CMK (cell line): ENCODE data around the gene HSD17B3.
"Not testable (repeated sequence)": the region's sequence is repeated elsewhere in the genome, so short reads cannot be mapped to it uniquely, and the experiment has no call there.

Source experiments
- DNase-seq: peaks from one replicate; pipeline ENCODE4 v3.0.0-alpha.2; 2010; ENCODE audit warnings: low read depth

Gene HSD17B3

DNA sequence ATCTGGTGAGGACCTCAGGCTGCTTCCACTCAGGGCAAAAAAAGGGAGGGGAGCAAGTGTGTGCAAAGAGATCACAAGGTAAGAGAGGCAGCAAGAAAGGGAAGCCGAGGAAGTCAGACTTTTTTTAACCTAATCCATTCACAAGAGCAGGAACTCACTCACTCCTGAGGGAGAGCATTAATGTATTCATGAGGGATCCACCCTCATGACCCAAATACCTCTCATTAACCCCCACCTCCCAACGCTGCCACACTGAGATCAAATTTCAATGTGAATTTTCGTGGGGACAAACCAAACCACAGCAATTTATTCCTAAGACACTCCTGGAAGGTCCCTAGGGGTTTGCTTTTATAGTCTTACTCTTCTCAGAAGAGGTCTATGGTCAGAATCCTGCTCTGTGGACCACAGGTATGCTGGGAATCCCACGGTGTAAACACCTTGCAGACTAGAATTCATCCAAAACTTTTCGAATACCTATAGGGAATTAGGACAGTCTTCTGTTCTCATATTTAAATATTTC is 108.7 kb downstream of the HSD17B3 start:
- no peak for DNase-seq

DNA sequence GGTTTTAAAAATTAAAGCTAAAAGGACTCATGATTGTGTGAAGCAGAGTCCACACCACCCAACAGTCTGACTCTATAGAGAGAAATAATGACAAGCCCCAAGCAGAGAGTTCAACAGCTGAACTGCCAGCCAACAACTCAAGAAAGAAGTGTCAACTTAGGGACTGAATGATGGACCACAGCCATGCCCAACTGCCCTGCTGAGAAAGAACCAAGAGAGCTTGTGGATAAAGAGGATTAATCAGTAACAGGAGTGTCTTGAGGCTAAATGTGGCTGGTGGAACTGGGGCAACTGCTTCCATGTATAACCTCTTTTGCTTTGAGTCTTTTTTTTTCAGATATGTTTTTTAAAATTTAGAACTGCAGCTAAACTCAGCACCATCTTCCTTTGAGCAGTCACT is 109.3 kb downstream of the HSD17B3 start:
- DNase-seq: no peak

DNA sequence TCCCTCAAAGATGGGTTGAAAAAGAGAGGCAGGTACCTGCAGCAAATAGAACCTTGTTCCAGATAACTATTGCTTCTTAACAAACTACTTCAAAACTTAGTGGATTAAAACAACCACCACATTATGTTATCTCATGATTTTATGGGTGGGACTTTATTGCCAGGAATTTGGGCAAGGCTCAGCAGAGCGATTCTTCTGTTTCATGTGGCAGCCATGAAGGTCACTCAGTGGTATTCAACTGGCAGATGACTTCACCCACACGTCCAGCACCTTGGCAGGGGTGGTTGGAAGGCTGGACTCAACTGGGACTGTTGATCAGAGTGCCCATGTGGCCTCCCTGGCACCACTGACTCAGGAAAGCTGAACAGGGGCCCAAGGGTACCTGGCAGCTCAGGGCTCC is 112.0 kb downstream of the HSD17B3 start:
- DNase-seq: no peak

DNA sequence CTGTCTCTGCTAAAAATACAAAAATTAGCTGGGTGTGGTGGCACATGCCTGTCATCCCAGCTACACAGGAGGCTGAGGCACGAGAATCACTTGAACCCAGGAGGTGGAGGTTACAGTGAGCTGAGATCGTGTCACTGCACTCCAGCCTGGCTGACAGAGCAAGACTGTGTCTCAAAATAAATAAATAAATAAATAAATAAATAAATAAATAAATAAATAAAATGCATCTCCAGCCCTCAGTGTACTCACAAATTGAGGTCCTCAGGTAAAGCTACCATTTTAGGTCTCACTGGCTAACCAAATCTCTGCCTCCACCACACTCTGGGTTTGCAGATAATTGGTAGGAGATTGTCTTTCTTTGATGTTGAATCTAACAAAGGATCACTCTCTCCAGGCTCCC is 112.4 kb downstream of the HSD17B3 start:
- not testable (repeated sequence) for DNase-seq

DNA sequence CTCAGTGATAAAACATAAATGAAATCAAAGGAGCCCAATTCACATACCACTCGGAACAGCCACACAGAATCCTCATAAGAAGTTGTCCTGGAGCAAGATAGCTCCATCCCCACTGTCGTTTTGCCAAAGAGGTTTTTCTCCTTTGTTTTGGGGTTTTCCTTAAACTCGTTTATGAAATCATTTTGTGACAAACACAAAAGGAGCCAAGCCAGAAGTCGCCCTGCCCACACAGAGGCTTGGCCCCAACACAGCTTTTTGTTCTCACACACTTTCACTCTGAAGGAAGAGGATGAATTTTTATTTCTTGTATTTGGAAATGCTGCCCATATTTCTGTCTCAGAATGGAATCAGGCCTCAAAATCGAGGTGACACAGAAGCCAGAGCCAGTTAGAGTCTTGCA is 113.4 kb downstream of the HSD17B3 start:
- DNase-seq: no peak

DNA sequence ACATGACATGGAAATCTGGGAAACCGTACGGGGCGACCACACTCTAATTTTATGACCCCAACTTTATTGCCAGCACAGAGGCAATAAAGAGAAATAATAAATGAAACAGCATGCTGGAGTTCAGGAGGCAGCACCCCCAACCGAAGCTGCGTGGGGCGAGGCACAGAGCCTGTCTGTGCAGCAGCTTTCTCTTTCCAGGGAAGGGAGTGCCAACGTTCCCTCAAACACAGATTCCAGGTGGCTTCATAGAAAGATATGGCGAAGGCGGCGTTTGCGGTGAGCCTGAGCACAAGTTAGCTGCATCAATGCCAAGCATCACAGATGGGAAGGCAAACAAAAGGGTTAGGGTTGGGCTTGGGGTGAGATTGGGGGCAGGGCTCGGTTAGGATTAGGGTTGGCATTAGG is 114.8 kb downstream of the HSD17B3 start:
- DNase-seq: no peak

DNA sequence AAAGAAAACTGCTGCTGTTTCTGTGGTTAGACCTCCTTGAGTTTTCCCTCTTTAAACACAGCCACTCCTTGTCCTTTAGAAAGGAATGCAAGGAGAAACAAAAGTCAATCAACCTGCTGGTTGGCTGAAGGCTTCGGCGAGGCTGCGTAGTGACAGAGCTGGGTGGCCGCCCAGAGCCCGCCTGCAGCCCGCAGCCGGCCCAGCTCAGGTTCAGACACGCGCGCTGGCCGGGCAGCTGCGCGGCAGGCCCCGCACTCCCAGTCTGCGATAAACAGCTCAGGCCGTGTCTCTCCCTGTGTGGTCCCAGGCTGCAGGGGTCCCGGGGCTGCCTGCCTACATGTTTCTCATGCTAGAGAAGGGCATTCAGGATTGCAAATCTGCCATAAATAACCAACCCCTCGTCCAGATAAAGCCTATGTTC is 115.4 kb downstream of the HSD17B3 start:
- no peak for DNase-seq

DNA sequence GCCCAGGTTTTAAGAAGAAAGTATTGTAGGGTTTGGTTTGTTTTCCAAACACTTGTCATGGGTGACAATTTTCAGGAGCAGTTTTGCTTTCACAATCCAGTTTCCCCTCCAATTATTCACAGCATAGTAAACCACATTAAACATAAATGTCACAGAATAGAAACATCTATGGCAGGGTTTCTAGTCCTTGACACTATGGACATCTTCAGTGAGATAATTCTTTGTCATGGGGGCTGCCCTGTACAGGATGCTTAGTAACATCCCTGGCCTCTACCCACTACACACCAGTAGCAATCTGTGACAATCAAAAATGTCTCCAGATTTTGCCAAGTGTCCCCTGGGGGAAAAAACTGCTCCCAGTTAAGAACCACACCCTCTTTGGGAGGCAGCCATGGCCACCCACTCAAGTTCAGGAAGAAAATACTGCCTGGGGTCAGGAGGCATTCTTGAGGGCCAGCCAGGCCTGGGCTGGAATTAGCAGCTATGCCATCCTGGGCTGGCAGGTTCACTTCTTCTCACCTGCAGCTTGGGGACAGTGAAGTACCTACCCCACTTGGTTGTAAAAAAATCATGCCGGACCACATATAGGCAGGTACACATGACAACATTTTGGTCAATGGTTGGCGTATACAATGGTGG is 116.3 kb downstream of the HSD17B3 start:
- no peak for DNase-seq
